HG03097 (cell line): ENCODE data around the gene OTOS.

ENCODE experiments used
- ATAC-seq: cut with Tn5 transposase; IDR thresholded peaks from one replicate; pipeline ENCODE4 v1.9.1; 2021; ENCODE audit not compliant: unreplicated experiment, low FRiP score

OTOS gene

GRCh38 chr2:240168041-240168440, 27.6 kb upstream of the OTOS start:
- ATAC-seq: no peak

GRCh38 chr2:240167588-240167880, 27.1 kb upstream of the OTOS start:
- no peak for ATAC-seq

GRCh38 chr2:240166761-240167587, 26.5 kb upstream of the OTOS start:
- ATAC-seq: no peak

- no peak for ATAC-seq
Observed at GRCh38 chr2:240166191-240166590, 25.7 kb upstream of the OTOS start.

- no peak for ATAC-seq
Observed at GRCh38 chr2:240165661-240166060, 25.2 kb upstream of the OTOS start.

GRCh38 chr2:240165034-240165433, 24.6 kb upstream of the OTOS start:
- no peak for ATAC-seq

- no peak for ATAC-seq
Observed at GRCh38 chr2:240164586-240164985, 24.1 kb upstream of the OTOS start.

- no peak for ATAC-seq
Observed at GRCh38 chr2:240163844-240164574, 23.6 kb upstream of the OTOS start.

GRCh38 chr2:240162939-240163714, 22.7 kb upstream of the OTOS start:
- no peak for ATAC-seq

- no peak for ATAC-seq
Observed at GRCh38 chr2:240162531-240162930, 22.1 kb upstream of the OTOS start.

GRCh38 chr2:240162032-240162431, 21.6 kb upstream of the OTOS start:
- no peak for ATAC-seq

GRCh38 chr2:240161087-240161750, 20.8 kb upstream of the OTOS start:
- ATAC-seq: no peak

- ATAC-seq: no peak
Observed at GRCh38 chr2:240160291-240161086, 20.0 kb upstream of the OTOS start.

GRCh38 chr2:240159251-240159839, 18.9 kb upstream of the OTOS start:
- no peak for ATAC-seq

GRCh38 chr2:240157147-240157470, 16.7 kb upstream of the OTOS start:
- ATAC-seq: no peak

- no peak for ATAC-seq
Observed at GRCh38 chr2:240156435-240157146, 16.1 kb upstream of the OTOS start.

- no peak for ATAC-seq
Observed at GRCh38 chr2:240155745-240156390, 15.4 kb upstream of the OTOS start.

- ATAC-seq: no peak
Observed at GRCh38 chr2:240155048-240155744, 14.7 kb upstream of the OTOS start.
